ENCODE data around the gene ST7L.

Gene ST7L

GRCh38 chr1:112614460-112615065 lies 4.4 kb downstream of the ST7L start:
- DNase-seq = peak; percentile 36 to 59

GRCh38 chr1:112605633-112606327 lies 13.2 kb downstream of the ST7L start:
- no peak for DNase-seq

DNA sequence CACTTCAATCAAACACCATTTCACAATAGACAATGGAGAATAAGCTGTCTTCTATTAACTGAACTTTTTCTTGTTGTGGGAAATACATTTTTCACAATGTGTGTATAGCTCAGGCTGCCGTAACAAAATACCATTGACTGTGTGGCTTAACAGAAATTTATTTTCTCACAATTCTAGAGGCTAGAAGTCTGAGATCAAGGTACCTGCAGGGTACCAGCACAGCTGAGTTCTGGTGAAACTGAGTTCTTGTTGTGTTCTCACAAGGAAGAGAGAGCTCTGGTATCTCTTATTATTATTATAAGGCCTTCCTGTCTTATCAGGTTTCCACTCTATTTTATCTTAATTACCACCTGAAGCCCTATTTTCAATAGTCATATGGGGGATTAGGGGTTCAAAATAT lies 15.4 kb downstream of the ST7L start:
- DNase-seq = no peak

GRCh38 chr1:112603012-112603411 lies 15.9 kb downstream of the ST7L start:
- DNase-seq = no peak

DNA sequence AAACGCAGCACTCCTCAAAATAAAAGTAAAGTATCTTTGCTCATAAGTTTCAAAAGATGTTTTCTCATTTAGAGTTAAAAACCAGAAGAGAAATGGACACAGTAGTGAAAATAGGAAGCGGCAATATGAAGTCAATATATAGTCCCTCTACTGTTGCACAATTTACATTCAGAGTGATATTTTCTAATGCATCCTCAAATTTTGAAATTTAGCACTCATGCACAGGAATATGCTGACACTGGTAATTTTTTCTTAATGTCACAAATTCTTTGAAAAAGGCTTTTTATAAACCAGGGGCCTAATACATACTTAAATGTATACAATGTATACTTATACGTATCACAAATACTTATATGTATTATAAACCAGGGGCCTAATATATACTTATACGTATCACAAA lies 19.5 kb downstream of the ST7L start:
- peak; percentile 8 to 77 for DNase-seq

- DNase-seq = no peak
These were observed 24.6 kb downstream of the ST7L start for GRCh38 chr1:112594208-112594876.

- DNase-seq = no peak
These were observed 29.2 kb downstream of the ST7L start for GRCh38 chr1:112589766-112590165.

GRCh38 chr1:112583366-112583765 lies 35.6 kb downstream of the ST7L start:
- DNase-seq = no peak

DNA sequence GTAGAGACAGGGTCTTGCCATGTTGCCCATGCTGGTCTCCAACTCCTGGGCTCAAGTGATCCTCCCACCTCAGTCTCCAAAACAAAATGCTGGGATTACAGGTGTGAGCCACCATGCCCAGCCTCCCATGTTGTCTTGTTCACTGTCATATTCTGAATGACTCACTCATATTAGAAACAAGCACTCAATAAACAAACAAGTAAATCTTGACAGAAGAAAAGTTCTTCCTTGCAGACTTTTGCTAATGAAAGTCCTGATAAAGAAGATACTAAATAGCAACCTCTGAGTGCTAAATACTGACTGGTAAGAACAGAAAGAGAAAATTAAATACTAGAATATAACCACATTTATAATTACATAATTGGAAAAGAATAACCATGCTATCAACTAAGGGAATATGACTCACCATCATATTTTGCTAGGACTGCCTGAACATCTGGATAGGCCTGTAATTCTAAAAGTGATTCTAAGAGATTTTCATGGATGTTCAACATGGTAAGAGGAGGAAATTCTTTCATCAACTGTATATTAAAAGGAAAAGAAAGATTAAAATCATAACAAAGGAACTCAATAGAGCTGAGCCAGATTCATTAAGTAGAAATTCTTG lies 37.3 kb downstream of the ST7L start:
- DNase-seq = no peak

DNA sequence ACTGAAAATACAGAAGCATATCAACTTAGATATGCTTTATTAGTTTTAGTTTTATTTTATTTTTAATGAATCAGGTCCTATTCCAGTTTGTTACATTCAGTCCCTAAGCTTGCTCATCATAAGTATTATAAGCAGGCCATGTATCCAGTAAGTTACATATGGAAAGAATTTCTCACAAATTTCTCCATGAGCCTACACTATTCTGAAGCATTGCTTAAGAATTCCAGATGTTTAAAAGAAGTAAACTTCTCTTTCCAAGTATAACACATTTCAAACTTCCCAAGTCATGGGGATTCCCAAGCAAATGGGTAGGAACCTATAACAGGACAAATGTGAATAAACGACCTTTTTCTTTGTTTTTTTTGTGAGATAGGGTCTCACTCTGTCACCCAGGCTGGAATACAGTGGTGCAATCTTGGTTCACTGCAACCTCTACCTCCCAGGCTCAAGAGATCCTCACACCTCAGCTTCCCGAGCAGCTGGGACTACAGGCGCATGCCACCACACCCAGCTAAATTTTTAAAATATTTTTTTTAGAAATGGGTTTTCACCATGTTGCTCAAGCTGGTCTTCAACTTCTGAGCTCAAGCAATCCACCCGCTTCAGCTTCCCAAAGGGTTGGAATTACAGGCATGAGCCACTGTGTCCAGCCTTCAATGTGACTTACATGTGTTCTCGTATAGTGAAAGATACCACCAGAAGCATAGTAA lies 39.0 kb downstream of the ST7L start:
- DNase-seq = no peak

DNA sequence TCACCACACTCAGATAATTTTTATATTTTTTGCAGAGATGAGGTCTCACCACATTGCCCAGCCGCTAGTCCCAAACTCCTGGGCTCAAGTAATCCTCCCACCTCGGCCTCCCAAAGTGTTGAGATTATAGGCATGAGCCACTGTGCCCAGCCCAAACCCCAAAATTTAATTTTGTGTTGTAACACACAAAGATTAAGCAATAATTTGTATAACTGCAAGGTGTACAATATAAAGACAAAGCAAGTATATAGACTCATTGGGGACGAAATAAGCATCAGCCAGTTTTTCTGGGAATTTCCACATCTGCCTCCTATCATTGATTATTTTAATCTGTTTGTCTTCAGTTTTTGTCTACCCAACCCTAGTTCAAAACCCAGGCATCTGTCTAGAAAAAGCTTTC lies 42.7 kb downstream of the ST7L start:
- no peak for DNase-seq

DNA sequence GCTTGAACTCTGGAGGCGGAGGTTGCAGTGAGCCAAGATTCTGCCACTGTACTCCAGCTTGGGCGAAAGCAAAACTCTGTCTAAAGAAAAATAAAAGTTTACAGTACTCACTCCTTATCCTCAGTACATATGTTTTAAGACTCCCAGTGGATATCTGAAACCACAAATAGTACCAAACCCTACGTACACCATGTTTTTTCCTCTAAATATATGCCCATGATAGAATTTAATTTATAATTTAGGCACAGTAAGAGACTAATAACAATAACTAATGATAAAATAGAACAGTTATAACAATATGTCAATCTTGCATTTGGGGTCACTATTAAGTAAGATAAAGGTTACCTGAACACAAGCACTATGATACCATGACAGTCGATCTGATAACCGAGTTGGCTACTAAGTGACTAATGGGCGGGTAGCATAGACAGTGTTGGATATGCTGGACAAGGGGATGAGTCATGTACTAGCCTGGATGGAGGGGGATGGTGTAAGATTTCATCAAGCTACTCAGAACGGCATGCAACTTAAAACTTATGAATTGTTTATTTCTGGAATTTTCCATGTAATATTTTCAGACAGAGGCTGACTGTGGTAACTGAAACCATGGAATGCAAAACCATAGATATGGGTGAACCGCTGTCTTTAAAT lies 43.7 kb downstream of the ST7L start:
- DNase-seq = no peak

GRCh38 chr1:112565800-112566199 lies 53.1 kb downstream of the ST7L start:
- no peak for DNase-seq

GRCh38 chr1:112564081-112564480 lies 54.9 kb downstream of the ST7L start:
- no peak for DNase-seq

DNA sequence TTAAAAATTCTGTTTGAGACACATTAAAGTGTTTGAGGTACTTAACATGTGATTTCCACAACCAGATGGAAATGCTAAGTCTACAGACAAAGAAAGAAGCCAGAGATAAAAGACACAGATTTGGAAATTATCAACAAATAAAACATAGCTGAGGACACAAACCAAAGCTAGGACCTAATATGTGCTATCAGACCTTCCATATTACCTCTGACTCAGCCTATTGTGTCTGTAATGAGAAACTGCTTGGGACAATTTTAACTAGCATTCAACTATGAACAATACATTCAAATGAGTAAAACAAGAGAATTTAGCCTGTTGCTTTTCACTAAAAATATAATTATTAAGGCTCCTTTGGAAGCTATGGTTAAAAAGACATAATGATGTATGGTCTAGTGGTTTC lies 55.6 kb downstream of the ST7L start:
- DNase-seq = no peak

DNA sequence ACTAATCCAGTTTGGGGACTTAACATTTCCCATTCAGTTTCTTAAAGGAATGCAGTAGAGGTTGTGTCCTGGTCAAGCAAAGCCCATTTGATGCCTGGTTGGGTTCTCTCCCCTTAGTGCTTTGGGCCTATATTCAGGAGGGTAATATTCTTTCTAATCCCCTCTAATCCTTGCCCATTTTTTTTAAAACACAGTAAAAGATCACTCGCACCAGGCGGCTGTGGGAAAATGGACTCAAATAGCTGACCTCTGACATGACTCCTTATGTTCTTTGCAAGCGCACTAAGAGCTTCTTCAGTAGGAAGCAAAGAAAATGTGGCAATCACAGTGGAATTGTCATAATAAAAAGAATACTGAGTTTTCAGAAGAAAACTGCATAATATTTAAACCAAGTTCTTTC lies 60.3 kb downstream of the ST7L start:
- DNase-seq = no peak

DNA sequence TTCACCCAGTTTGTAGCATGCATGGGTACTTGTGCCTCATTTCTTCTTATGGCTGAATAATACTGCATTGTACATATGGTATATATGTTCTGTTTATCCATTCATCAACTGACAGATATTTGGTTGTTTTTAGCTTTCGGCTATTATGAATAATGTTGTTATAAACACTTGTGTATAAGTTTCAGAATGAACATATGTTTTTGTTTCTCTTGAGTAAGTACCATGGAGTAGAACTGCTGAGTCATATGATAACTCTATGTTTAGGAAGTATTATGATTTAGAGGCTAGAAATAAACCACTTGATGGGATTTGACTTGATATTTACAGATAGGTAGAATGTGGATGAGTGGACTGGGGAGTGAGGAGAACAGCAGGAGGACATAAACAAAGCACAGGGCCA lies 61.6 kb downstream of the ST7L start:
- DNase-seq = no peak

DNA sequence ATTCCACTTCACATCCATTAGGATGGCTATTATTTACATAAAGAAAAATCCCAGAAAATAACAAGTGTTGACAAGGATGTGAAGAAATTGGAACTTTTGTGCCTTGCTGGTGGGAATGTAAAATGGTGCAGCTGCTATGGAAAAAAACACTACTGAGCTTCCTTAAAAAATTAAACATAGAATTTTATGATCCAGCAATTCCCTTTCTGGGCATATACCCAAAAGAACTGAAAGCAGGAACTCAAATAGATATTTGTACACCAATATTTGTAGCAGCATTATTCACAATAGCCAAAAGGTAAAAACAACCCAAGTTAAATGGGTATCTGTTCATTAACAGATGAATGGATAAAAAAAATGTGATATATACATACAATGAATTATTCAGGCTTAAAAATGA lies 64.5 kb downstream of the ST7L start:
- no peak for DNase-seq

DNA sequence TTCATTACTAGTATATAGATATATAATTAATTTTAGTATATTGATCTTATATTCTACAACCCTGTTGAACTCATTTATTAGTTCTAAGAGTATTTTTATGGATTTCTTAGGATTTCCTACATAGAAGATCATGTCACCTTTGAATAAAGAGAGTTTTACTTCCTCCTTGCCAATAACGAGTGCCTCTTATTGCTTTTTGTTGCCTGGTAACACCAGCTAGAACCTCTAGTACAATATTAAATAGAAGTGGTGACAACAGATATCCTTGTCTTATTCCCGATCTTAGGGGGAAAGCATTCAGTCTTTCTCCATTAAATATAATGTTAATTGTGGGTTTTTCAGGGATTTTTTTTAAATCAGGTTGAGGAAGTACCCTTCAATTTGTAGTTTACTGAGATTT lies 69.4 kb downstream of the ST7L start:
- no peak for DNase-seq

DNA sequence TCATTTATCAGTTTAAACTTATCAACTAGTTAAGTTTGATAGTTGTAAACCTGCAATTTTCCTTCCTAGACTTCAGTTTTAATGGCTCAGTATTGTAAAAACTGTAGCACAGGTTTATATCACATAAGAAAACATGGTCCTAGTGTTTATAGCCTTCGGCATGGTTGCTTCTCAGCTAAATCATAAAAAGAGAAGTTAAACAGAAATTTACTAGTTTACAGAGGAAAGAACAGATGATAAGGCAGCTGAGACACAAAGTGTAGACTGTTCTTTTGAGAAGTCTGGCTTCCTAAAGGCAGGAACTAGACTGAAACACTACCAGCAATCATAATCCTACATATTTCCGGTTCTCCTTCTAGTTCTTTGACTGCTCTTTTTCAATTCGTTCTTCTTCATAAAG lies 70.4 kb downstream of the ST7L start:
- peak; percentile 19 to 28 for DNase-seq

- DNase-seq = no peak
These were observed 72.9 kb downstream of the ST7L start for GRCh38 chr1:112546076-112546475.

- no peak for DNase-seq
These were observed 74.2 kb downstream of the ST7L start for GRCh38 chr1:112544751-112545150.

Measured in inflammatory macrophage (primary cell).